ENCODE data around the gene KREMEN1. TPM values are rescaled to one million over a fixed set of nuclear protein-coding genes. Genes with fewer than 3 reads are reported as not detected.

Gene KREMEN1
- total and polyA plus RNA-seq, 4 donors = 1.2 to 22.6 (median 3.8) TPM

- no peak for DNase-seq (ENCODE audit: low spot score)
- Histone ChIP-seq H3K4me3 (ENCODE audit: low read depth in 1 of 3, low read length in 3 of 3) (peak overlapping the region in 2 of 3 donors; percentile 18 to 61), H3K9me3 (ENCODE audit: control insufficient read depth in 4 of 4, low read length in 3 of 4) (no peaks in the 10 kb centered on the region), H3K36me3 (ENCODE audit: control insufficient read depth in 4 of 4, insufficient read depth in 3 of 4, low read depth in 1 of 4, low read length in 3 of 4) (no peaks in the 10 kb centered on the region), H3K27me3 (ENCODE audit: control insufficient read depth in 4 of 4, insufficient read depth in 4 of 4, low read length in 3 of 4) (no peaks in the 10 kb centered on the region), H3K9ac (ENCODE audit: low read depth in 1 of 2, low read length in 2 of 2) (no peak overlapping the region), H3K27ac (ENCODE audit: low read depth in 1 of 2, low read length in 2 of 2) (no peak overlapping the region), H3K4me1 (ENCODE audit: control insufficient read depth in 4 of 4, insufficient read depth in 4 of 4, low read length in 3 of 4) (peaks cover 1 to 5% (median 3%) of the 10 kb centered on the region in 4 donors)
- 69% methylated on average over 11 of the region's 11 CpGs for WGBS
- TF ChIP-seq FOXA1 (IDR thresholded peaks at IDR 0.05) (no peak), EGR1 (IDR thresholded peaks at IDR 0.05; ENCODE audit: low read depth in 2 of 2) (no peak), RAD21 (IDR thresholded peaks at IDR 0.05) (no peak), HNF4G (IDR thresholded peaks at IDR 0.05) (no peak), YY1 (IDR thresholded peaks at IDR 0.05) (no peak), ATF3 (IDR thresholded peaks at IDR 0.05) (no peak), ZBTB33 (IDR thresholded peaks at IDR 0.05) (no peak), NR2F2 (IDR thresholded peaks at IDR 0.05) (no peak), GABPA (IDR thresholded peaks at IDR 0.05 in 1 of 2, conservative IDR thresholded peaks at IDR 0.05 in 1 of 2) (no peak), MAX (IDR thresholded peaks at IDR 0.05) (no peak)
These were observed 132.4 kb downstream of the KREMEN1 start for GRCh38 chr22:29205252-29205593.

GRCh38 chr22:29205594-29206371 is 132.9 kb downstream of the KREMEN1 start, which contains the start of gene EMID1:
TSS of gene EMID1 (plus strand) at chr22:29205896. CDS start at chr22:29206039, 143 bp downstream.
- H3K27me3 ChIP-seq (ENCODE audit: control insufficient read depth in 4 of 4, insufficient read depth in 4 of 4, low read length in 3 of 4) = no peaks in the 10 kb centered on the region
- no peaks in the 10 kb centered on the region for H3K36me3 ChIP-seq (ENCODE audit: control insufficient read depth in 4 of 4, insufficient read depth in 3 of 4, low read depth in 1 of 4, low read length in 3 of 4)
- H3K9me3 ChIP-seq (ENCODE audit: control insufficient read depth in 4 of 4, low read length in 3 of 4) = no peaks in the 10 kb centered on the region
- 2% methylated on average over 90 of the region's 90 CpGs for WGBS
- peak in 1 of 2 donors; percentile 24 for TF ChIP-seq RAD21 (IDR thresholded peaks at IDR 0.05)
- TF ChIP-seq FOXA1 (IDR thresholded peaks at IDR 0.05) = no peak
- H3K4me3 ChIP-seq (ENCODE audit: low read depth in 1 of 3, low read length in 3 of 3) = peak within 1 kb of the TSS; percentile 47 to 61 (median 61)
- H3K27ac ChIP-seq (ENCODE audit: low read depth in 1 of 2, low read length in 2 of 2) = peak within 1 kb of the TSS in 1 of 2 donors; percentile 5
- peak within 1 kb of the TSS; percentile 10 to 19 for H3K9ac ChIP-seq (ENCODE audit: low read depth in 1 of 2, low read length in 2 of 2)
- H3K4me1 ChIP-seq (ENCODE audit: control insufficient read depth in 4 of 4, insufficient read depth in 4 of 4, low read length in 3 of 4) = peaks cover 1 to 5% (median 3%) of the 10 kb centered on the region in 4 donors
- peak; percentile 70 for DNase-seq (ENCODE audit: low spot score)

- no peak for DNase-seq (ENCODE audit: low spot score)
- no peaks in the 10 kb centered on the region for H3K9me3 ChIP-seq (ENCODE audit: control insufficient read depth in 4 of 4, low read length in 3 of 4)
- peak overlapping the region; percentile 47 to 61 (median 61) for H3K4me3 ChIP-seq (ENCODE audit: low read depth in 1 of 3, low read length in 3 of 3)
- peak overlapping the region in 1 of 2 donors; percentile 5 for H3K27ac ChIP-seq (ENCODE audit: low read depth in 1 of 2, low read length in 2 of 2)
- H3K4me1 ChIP-seq (ENCODE audit: control insufficient read depth in 4 of 4, insufficient read depth in 4 of 4, low read length in 3 of 4) = peaks cover 1 to 5% (median 3%) of the 10 kb centered on the region in 4 donors
- H3K9ac ChIP-seq (ENCODE audit: low read depth in 1 of 2, low read length in 2 of 2) = peak overlapping the region; percentile 10 to 19
- no peaks in the 10 kb centered on the region for H3K27me3 ChIP-seq (ENCODE audit: control insufficient read depth in 4 of 4, insufficient read depth in 4 of 4, low read length in 3 of 4)
- WGBS = 55% methylated on average over 19 of the region's 19 CpGs
- no peaks in the 10 kb centered on the region for H3K36me3 ChIP-seq (ENCODE audit: control insufficient read depth in 4 of 4, insufficient read depth in 3 of 4, low read depth in 1 of 4, low read length in 3 of 4)
- TF ChIP-seq REST (IDR thresholded peaks at IDR 0.05) (no peak), ZBTB33 (IDR thresholded peaks at IDR 0.05) (no peak), RAD21 (IDR thresholded peaks at IDR 0.05) (no peak), ATF3 (IDR thresholded peaks at IDR 0.05) (no peak), NR2F2 (IDR thresholded peaks at IDR 0.05) (no peak), FOXA2 (IDR thresholded peaks at IDR 0.05) (no peak), HNF4A (conservative IDR thresholded peaks at IDR 0.05) (no peak), YY1 (IDR thresholded peaks at IDR 0.05) (no peak), FOXA1 (IDR thresholded peaks at IDR 0.05) (no peak), TAF1 (conservative IDR thresholded peaks at IDR 0.05) (no peak), EGR1 (IDR thresholded peaks at IDR 0.05; ENCODE audit: low read depth in 2 of 2) (no peak)
These were observed 133.8 kb downstream of the KREMEN1 start for GRCh38 chr22:29206372-29207242.

All from liver (tissue), 9 donors.